Epidermal melanocyte (primary cell): ENCODE measurements around the gene CD34.
"Not testable (repeated sequence)": the region's sequence is repeated elsewhere in the genome, so short reads cannot be mapped to it uniquely, and the experiment has no call there.

ENCODE experiments used
- DNase-seq: peaks from one replicate; pipeline ENCODE4 v3.0.0; 2011; ENCODE audit warnings: low spot score; ENCODE audit not compliant: insufficient read length

The CD34 gene

DNA sequence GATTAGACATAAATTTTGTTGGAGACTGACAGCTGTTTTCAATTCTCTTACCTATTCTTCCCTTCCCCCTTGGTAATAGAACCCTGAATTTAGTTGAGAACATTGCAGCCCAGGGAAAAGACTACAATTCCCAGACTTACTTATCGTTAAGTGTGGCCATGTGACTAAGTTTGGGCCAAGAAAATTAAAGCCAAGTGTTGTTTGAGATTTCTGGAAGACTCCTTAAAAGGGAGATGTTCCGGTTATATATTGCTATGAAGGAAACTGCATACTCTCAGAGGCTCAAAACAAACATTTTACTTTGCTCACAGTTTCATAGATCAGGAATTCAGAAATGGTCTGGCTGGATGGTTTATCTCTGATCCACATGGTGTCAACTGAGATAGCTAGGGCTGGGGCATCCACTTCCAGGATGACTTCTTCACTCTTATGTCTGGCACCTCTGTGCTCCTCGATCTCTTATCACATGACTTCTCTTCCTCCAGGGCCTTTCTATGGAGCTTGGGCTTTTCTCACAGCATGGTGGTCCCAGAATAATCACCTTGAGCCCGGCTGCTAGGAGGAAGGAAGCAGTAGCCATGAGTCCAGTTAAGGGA is 22.4 kb upstream of the CD34 start:
- DNase-seq, result no peak

GRCh38 chr1:207926984-207927383 is 16.1 kb upstream of the CD34 start:
- DNase-seq, result no peak

DNA sequence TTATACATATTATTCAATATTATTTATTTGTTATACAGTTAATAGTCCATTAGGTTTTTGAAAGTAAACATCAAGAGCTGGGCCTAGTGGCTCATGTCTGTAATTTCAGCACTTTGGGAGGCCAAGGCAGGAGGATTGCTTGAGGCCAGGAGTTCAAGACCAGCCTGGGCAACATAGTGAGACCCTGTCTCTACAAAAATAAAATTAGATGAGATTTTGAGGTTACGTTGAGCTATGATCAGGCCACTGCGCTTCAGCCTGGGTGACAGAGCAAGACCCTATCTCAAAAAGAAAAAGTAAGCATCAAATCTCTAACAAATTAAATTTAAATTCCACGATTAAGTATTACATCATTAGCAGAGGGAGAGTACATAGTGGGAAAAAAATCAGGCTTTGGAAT is 15.0 kb upstream of the CD34 start:
- DNase-seq, result not testable (repeated sequence)

DNA sequence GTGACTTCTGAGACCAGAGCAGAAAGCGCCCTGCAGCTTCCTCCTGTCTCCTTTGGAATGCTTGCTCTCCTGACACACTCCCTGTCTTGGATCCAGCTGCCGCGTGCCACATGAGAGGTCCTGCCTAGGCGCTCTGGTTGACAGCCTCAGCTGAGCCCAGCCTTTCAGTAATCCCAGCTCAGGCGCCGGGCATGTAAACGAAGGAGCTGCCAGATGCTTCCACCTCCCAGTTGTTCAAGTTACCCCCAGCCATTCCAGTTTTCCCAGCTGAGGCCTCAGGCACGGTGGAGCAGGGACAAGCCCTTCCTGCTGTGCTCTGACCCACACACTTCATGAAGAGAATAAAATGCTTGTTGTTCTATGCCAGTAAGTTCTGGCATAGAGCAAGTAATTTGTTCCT is 14.3 kb upstream of the CD34 start:
- DNase-seq, result peak; percentile 41

GRCh38 chr1:207923561-207923960 is 12.6 kb upstream of the CD34 start:
- no peak for DNase-seq

GRCh38 chr1:207923121-207923520 is 12.2 kb upstream of the CD34 start:
- DNase-seq, result no peak

- DNase-seq, result no peak
Measured at GRCh38 chr1:207922554-207922953, 11.6 kb upstream of the CD34 start.

DNA sequence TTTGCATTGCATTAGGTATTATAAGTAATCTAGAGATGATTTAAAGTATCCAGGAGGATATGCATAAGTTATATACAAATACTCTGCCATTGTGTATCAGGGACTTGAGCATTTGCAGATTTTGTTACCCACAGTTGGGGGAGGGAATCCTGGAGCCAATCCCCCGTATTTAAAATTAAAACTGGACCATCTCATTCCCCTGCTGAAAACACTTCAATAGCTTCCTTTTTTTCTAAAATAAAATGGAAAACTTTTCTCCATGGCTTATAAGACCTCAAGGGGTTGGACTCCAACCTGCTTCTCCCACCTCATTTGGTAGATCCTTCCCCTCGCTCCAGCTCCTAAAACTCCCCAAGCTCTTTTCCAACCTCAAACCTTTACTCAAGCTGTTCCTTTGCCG is 10.4 kb upstream of the CD34 start:
- DNase-seq, result no peak

DNA sequence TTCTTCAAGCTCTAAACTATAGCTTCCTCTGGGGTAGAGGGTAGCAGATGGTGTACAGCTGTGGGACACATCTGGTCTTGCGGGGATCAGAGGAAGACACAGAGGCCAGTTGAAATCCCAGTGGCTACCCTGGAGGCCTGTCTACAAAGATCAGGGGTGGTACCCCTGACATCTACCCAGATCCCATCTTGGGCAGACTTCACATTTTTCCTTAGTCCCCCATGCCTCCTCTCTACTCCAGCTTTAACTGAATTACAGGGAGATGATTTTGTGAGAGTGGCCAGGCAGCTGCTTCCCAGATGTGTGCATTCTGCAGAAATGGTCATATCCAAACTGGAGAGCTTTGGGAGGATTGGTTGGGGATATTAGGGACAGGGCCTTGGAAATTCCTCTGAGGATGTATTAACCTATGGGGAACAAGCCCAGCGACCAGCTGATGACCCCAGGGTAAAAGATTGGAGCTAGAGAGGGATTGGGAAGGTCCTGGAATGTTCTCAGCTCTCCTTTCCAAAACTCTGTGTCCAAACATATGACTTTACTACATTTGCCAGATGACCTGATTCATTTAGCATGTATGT is 9.6 kb upstream of the CD34 start:
- DNase-seq, result peak; percentile 42

GRCh38 chr1:207919523-207920170 is 8.7 kb upstream of the CD34 start:
- DNase-seq, result peak; percentile 41

- no peak for DNase-seq
Measured at GRCh38 chr1:207918581-207918980, 7.7 kb upstream of the CD34 start.

GRCh38 chr1:207918011-207918410 is 7.1 kb upstream of the CD34 start:
- no peak for DNase-seq

GRCh38 chr1:207917080-207917479 is 6.2 kb upstream of the CD34 start:
- no peak for DNase-seq

GRCh38 chr1:207913951-207914350 is 3.0 kb upstream of the CD34 start:
- no peak for DNase-seq

GRCh38 chr1:207911856-207912760 is 1.2 kb upstream of the CD34 start:
- DNase-seq, result no peak

DNA sequence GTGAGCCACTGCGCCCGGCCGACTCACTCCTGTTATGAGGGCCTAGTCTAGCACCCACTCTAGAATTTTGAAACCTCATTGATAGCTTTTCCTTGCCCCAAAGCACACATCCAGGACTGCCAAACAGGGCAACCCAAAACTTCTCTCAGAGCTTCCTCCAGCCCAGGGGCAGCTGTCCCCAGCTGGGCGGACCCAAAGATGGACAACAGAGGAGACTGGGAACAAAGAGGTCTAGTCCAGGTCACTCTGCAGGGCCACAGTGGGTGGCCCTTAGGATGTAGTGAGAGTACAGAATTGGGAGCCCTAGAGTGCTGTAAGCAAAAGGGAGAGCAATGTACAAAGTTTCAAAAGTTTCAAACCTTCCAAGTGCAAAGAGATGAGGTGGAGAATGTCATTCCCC is 1.2 kb downstream of the CD34 start:
- DNase-seq, result no peak

GRCh38 chr1:207908107-207908734 is 2.7 kb downstream of the CD34 start:
- no peak for DNase-seq

GRCh38 chr1:207904391-207904790 is 6.5 kb downstream of the CD34 start:
- DNase-seq, result no peak

- no peak for DNase-seq
Measured at GRCh38 chr1:207903767-207904166, 7.2 kb downstream of the CD34 start.

- DNase-seq, result no peak
Measured at GRCh38 chr1:207903053-207903452, 7.9 kb downstream of the CD34 start.

DNA sequence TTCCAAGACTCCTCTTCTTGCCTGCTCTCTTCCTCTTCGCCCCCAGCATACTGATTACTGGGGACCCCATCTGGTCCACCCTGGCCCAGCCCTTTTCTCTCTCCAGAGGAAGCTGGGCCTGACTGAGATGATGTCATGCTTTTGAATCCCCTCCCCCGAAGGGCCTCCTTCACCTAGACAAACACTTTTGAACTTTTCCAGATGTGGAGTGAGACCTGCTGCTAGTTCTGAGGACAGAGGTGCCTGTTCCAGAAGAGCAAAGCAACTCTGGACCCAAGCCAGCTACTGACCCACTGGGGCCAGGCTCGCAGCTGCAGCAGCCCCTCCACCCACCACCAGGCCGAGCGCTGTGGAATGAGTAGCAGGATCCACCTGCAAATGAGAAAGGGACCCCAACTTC is 8.4 kb downstream of the CD34 start:
- DNase-seq, result no peak
